Activated CD4-positive, alpha-beta T cell treated with anti-CD3 and anti-CD28 coated beads, Interleukin-2, amount 50 U/mL, for 4 hours (primary cell): ENCODE results near the gene PCNP.
"Not testable (repeated sequence)": the region's sequence is repeated elsewhere in the genome, so short reads cannot be mapped to it uniquely, and the experiment has no call there.

Experiments
- DNase-seq, 2 experiments: peaks; one replicate each; pipeline ENCODE4 v3.0.0-alpha.2; 2020

Gene PCNP

GRCh38 chr3:101634591-101635196, 60.7 kb downstream of the PCNP start:
- DNase-seq = no peak

GRCh38 chr3:101635345-101635744, 61.4 kb downstream of the PCNP start:
- no peak for DNase-seq

- DNase-seq = peak; percentile 65 to 68
Observed at GRCh38 chr3:101635954-101636798, 62.2 kb downstream of the PCNP start.

GRCh38 chr3:101637451-101637850, 63.5 kb downstream of the PCNP start:
- no peak for DNase-seq

GRCh38 chr3:101638261-101638745, 64.3 kb downstream of the PCNP start:
- DNase-seq = no peak

- DNase-seq = no peak
Observed at GRCh38 chr3:101639280-101639963, 65.4 kb downstream of the PCNP start.

- no peak for DNase-seq
Observed at GRCh38 chr3:101640256-101640655, 66.3 kb downstream of the PCNP start.

- not testable (repeated sequence) for DNase-seq
Observed at GRCh38 chr3:101641397-101642115, 67.6 kb downstream of the PCNP start.

GRCh38 chr3:101642441-101642840, 68.5 kb downstream of the PCNP start:
- no peak for DNase-seq

- DNase-seq = no peak
Observed at GRCh38 chr3:101643009-101643844, 69.2 kb downstream of the PCNP start.
